GM18517 (cell line): ENCODE data around the gene FAM53A.
"Not testable (repeated sequence)": the region's sequence is repeated elsewhere in the genome, so short reads cannot be mapped to it uniquely, and the experiment has no call there.

Experiments used
- ATAC-seq: cut with Tn5 transposase; IDR thresholded peaks from one replicate; pipeline ENCODE4 v1.9.1; 2021; ENCODE audit warnings: mild to moderate bottlenecking, moderate library complexity; ENCODE audit not compliant: unreplicated experiment

FAM53A gene

GRCh38 chr4:1608821-1609500 lies 75.2 kb downstream of the FAM53A start:
- ATAC-seq = no peak

GRCh38 chr4:1608196-1608820 lies 75.8 kb downstream of the FAM53A start:
- no peak for ATAC-seq

- ATAC-seq = not testable (repeated sequence)
These were observed 76.5 kb downstream of the FAM53A start for GRCh38 chr4:1607436-1608195.

- no peak for ATAC-seq
These were observed 79.4 kb downstream of the FAM53A start for GRCh38 chr4:1604706-1605205.

- no peak for ATAC-seq
These were observed 79.9 kb downstream of the FAM53A start for GRCh38 chr4:1604181-1604705.

GRCh38 chr4:1603413-1604135 lies 80.5 kb downstream of the FAM53A start:
- no peak for ATAC-seq

GRCh38 chr4:1602655-1603412 lies 81.3 kb downstream of the FAM53A start:
- ATAC-seq = no peak

- ATAC-seq = no peak
These were observed 82.1 kb downstream of the FAM53A start for GRCh38 chr4:1601852-1602654.

GRCh38 chr4:1601533-1601835 lies 82.6 kb downstream of the FAM53A start:
- no peak for ATAC-seq

- no peak for ATAC-seq
These were observed 83.1 kb downstream of the FAM53A start for GRCh38 chr4:1600811-1601532.

- no peak for ATAC-seq
These were observed 83.8 kb downstream of the FAM53A start for GRCh38 chr4:1600211-1600780.

- no peak for ATAC-seq
These were observed 84.5 kb downstream of the FAM53A start for GRCh38 chr4:1599491-1600210.

- no peak for ATAC-seq
These were observed 85.1 kb downstream of the FAM53A start for GRCh38 chr4:1599026-1599481.

GRCh38 chr4:1598206-1599025 lies 85.7 kb downstream of the FAM53A start:
- no peak for ATAC-seq

GRCh38 chr4:1597021-1597931 lies 86.8 kb downstream of the FAM53A start:
- no peak for ATAC-seq

- ATAC-seq = no peak
These were observed 87.7 kb downstream of the FAM53A start for GRCh38 chr4:1596393-1596792.
